SK-N-SH (cell line): Measurements from ENCODE around the gene OSBPL5.

Experiments used
- CTCF ChIP-seq: fragments of 200-600 bp; sonication (generic); IDR thresholded peaks from 2 replicates; pipeline ENCODE4 v1.6.1; 2017; ENCODE audit warnings: antibody characterized with exemption, mild to moderate bottlenecking, moderate library complexity
- EZH2phosphoT487 ChIP-seq: fragments of 200-600 bp; sonication (generic); IDR thresholded peaks from 2 replicates; pipeline ENCODE4 v1.6.1; 2017; ENCODE audit warnings: low read depth, mixed run types, mild to moderate bottlenecking, antibody characterized with exemption, moderate library complexity, borderline replicate concordance
- NRF1 ChIP-seq: IDR thresholded peaks from 2 replicates; pipeline ENCODE4 v1.6.1; 2012; ENCODE audit warnings: low read depth, mild to moderate bottlenecking, low read length
- POLR2AphosphoS5 ChIP-seq: IDR thresholded peaks from 2 replicates; pipeline ENCODE4 v1.6.1; 2012; ENCODE audit warnings: low read depth, low read length
- RAD21 ChIP-seq: IDR thresholded peaks from 2 replicates; pipeline ENCODE4 v1.6.1; 2012; ENCODE audit warnings: mild to moderate bottlenecking, low read length
- RCOR1 ChIP-seq: fragments of 150-350 bp; IDR thresholded peaks from 2 replicates; pipeline ENCODE4 v1.6.1; 2017; ENCODE audit warnings: antibody characterized with exemption, low read length
- SMC3 ChIP-seq: IDR thresholded peaks from 2 replicates; pipeline ENCODE4 v1.6.1; 2012; ENCODE audit warnings: low read depth, low read length, improper control_type of control experiment
- USF2 ChIP-seq: fragments of 150-350 bp; IDR thresholded peaks from 2 replicates; pipeline ENCODE4 v1.6.1; 2017; ENCODE audit warnings: antibody characterized with exemption, low read length, low read depth, borderline replicate concordance
- YY1 ChIP-seq: IDR thresholded peaks from 2 replicates; pipeline ENCODE4 v1.4.0; 2012; ENCODE audit warnings: low read depth, mild to moderate bottlenecking

GRCh38 chr11:3126207-3126865, 38.8 kb downstream of the OSBPL5 start:
- no peak for TF ChIP-seq CTCF
- TF ChIP-seq RAD21: no peak
- TF ChIP-seq YY1: no peak
- TF ChIP-seq SMC3: no peak
- TF ChIP-seq NRF1: no peak
- no peak for TF ChIP-seq USF2
- no peak for TF ChIP-seq EZH2phosphoT487
- TF ChIP-seq RCOR1: no peak
- no peak for TF ChIP-seq POLR2AphosphoS5
